Gastrocnemius medialis (tissue), 4 donors: ENCODE data around the gene TNFSF12.

Experiments
- POLR2A ChIP-seq, 2 donors: fragments of 450-650 bp; IDR thresholded peaks; one replicate each; pipeline ENCODE4 v1.6.1; 2017; ENCODE audit warnings: antibody characterized with exemption in 2 of 2, mild to moderate bottlenecking in 2 of 2, moderate library complexity in 2 of 2
- TF ChIP-seq, protein P1 (sequence below), 5 experiments: fragments of 450-650 bp in 3 of 5; fragments of 200-600 bp in 2 of 5; sonication (generic) in 2 of 5; IDR thresholded peaks in 4 of 5; conservative IDR thresholded peaks in 1 of 5; 1 replicate in 4 of 5; 2 replicates in 1 of 5; pipeline ENCODE4 v1.5.1; 2016 to 2019; ENCODE audit warnings: antibody characterized with exemption in 5 of 5, mild to moderate bottlenecking in 3 of 5, moderate library complexity in 3 of 5

DNA sequence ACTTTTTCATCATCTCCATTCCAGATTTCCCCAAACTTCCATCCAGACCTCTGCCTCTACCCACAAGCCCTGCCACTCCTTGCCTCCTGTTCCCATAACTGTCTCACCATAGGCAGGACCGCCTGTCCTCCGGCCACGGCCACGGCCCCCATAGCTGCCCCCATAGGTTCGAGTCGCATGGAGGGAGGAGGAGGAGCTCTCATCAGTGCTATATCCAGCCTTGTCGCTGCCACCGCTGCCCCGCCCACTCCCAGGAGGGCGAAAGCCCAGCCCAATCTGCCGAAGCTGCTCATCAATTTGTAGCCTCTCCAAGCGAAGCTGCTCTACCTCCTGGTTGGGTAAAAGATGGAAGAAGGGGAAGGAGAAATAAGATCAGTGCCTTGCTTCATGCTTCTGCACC, 44.4 kb downstream of the TNFSF12 start:
- TF ChIP-seq, protein P1, sequence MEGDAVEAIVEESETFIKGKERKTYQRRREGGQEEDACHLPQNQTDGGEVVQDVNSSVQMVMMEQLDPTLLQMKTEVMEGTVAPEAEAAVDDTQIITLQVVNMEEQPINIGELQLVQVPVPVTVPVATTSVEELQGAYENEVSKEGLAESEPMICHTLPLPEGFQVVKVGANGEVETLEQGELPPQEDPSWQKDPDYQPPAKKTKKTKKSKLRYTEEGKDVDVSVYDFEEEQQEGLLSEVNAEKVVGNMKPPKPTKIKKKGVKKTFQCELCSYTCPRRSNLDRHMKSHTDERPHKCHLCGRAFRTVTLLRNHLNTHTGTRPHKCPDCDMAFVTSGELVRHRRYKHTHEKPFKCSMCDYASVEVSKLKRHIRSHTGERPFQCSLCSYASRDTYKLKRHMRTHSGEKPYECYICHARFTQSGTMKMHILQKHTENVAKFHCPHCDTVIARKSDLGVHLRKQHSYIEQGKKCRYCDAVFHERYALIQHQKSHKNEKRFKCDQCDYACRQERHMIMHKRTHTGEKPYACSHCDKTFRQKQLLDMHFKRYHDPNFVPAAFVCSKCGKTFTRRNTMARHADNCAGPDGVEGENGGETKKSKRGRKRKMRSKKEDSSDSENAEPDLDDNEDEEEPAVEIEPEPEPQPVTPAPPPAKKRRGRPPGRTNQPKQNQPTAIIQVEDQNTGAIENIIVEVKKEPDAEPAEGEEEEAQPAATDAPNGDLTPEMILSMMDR (IDR thresholded peaks at IDR 0.05 in 4 of 5, conservative IDR thresholded peaks at IDR 0.05 in 1 of 5), result no peak
- TF ChIP-seq POLR2A (IDR thresholded peaks at IDR 0.05), result no peak
